ENCODE measurements around the gene TAS1R2. TPM values are rescaled to one million over a fixed set of nuclear protein-coding genes. Genes with fewer than 3 reads are reported as not detected.

The TAS1R2 gene
- total and polyA plus RNA-seq, 2 of the 8 experiments (the other 6 are each of a cell fraction or from before 2014, with no cell fraction given), result not detected

DNA sequence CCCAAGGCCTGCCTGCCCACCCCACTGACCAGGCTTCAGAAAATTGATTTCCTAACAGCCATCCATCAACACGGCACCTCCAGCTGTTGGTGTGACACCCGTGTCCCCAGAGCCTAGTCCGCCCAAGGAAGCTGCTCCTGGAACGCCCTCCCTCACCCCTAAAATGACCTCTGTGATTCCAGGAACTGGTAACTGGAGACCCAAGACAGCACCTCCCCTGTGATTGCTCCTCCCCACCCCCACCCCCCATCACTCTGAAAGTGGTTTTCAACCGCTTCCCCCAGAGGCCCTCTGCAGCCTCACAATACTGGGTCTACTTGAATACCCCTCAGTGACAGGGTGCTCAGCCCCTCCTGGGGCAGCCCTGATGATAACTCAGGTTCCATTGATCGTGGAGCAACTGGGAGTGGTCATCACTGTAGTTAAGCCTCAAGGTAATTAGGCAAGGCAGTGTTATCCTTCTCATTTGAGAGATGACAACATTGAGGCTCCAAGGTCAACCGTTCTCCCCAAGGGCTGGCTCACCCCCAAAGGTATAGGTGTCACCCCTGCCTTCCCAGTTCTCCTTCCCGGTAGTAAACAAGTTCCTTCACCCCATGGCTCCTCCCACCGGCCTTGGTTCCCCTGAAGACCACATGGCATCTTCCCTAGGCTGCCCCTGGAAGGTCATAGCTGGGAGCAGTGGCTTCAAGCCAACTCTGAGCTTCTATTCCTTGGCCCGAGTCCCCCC is 52.0 kb downstream of the TAS1R2 start:
- ChIA-PET CTCF (ENCODE audit: partially characterized antibody) (interaction anchor here (0.8 to 1.5 kb wide), 7 partner anchors 10 to 591 kb away, joined by 3 to 7 read pairs (median 3); no protein-coding TSS in a partner anchor), POLR2A (ENCODE audit: partially characterized antibody) (no interaction called here)
- no peak overlapping the region for H3K18ac ChIP-seq (ENCODE audit: extremely low read depth, low read length)
- no peak overlapping the region for H2BK5ac ChIP-seq (ENCODE audit: low read depth, low read length)
- no peak overlapping the region for H3K4me3 ChIP-seq (ENCODE audit: extremely low read depth in 1 of 4, insufficient read depth in 2 of 4, low read depth in 3 of 4, low read length in 4 of 4)
- no peak for FAIRE-seq
- H4K8ac ChIP-seq (ENCODE audit: extremely low read depth, insufficient read depth, low read length), result no peak overlapping the region; the same call in 1 of the 2 replicates
- H3K14ac ChIP-seq (ENCODE audit: insufficient read length), result no peak overlapping the region
- no peak overlapping the region for H3K27ac ChIP-seq (ENCODE audit: low read depth, low read length)
- H3K23me2 ChIP-seq (ENCODE audit: low read depth, low read length), result peaks cover under 1% of the 10 kb centered on the region; the same call in 1 of the 2 replicates
- no peak overlapping the region for H4K91ac ChIP-seq (replicated peaks; ENCODE audit: insufficient read length, low read length)
- H2BK20ac ChIP-seq (ENCODE audit: low read length), result no peak overlapping the region
- H3K79me2 ChIP-seq (ENCODE audit: control insufficient read depth in 1 of 2, insufficient read depth in 2 of 2, low read length in 2 of 2), result no peaks in the 10 kb centered on the region
- WGBS, 2 experiments (ENCODE audit: extremely low coverage in 1 of 2, insufficient coverage in 1 of 2, insufficient read length in 1 of 2, insufficient replicate concordance in 2 of 2, low coverage in 1 of 2, low lambda C conversion rate in 2 of 2, missing lambda C conversion rate in 1 of 2), result 85% methylated on average over 10 of the region's 10 CpGs; no CpG with 5 or more reads in 1 of the 2 experiments
- H3K36me3 ChIP-seq (ENCODE audit: control insufficient read depth in 2 of 4, insufficient read depth in 4 of 4, low read length in 3 of 4), result no peaks in the 10 kb centered on the region
- peaks cover 0 to 2% of the 10 kb centered on the region in 2 experiments for H4K20me1 ChIP-seq (replicated peaks in 1 of 2; ENCODE audit: control insufficient read depth in 1 of 2, insufficient read depth in 2 of 2, low read length in 2 of 2)
- H3K4me1 ChIP-seq (replicated peaks in 1 of 4; ENCODE audit: control insufficient read depth in 3 of 4, insufficient read depth in 4 of 4, low read length in 3 of 4), result peaks cover 0 to 3% (median 1%) of the 10 kb centered on the region in 4 experiments; a peak in 2 of 7 replicates
- H2BK15ac ChIP-seq (ENCODE audit: low read length), result no peak overlapping the region
- H3K9ac ChIP-seq (replicated peaks in 1 of 4; ENCODE audit: extremely low read depth in 1 of 4, low read depth in 3 of 4, low read length in 3 of 4), result no peak overlapping the region
- H3K56ac ChIP-seq (replicated peaks; ENCODE audit: insufficient read length, low read depth, low read length), result no peak overlapping the region
- no peaks in the 10 kb centered on the region for H3K9me3 ChIP-seq (ENCODE audit: insufficient read depth in 2 of 2, low read depth in 1 of 2, low read length in 1 of 2)
- no peaks in the 10 kb centered on the region for H3K79me1 ChIP-seq (ENCODE audit: low read depth, low read length)
- no peak overlapping the region for H2BK120ac ChIP-seq (replicated peaks; ENCODE audit: low read depth, low read length)
- no peak overlapping the region for H2AK5ac ChIP-seq (ENCODE audit: low read depth, low read length)
- no peak overlapping the region for H3K4me2 ChIP-seq (ENCODE audit: insufficient read depth in 1 of 2, low read depth in 2 of 2, low read length in 2 of 2)
- H3K23ac ChIP-seq (ENCODE audit: insufficient read length), result no peak overlapping the region
- no peak overlapping the region for H4K5ac ChIP-seq (ENCODE audit: insufficient read length, low read depth, low read length)
- no peak overlapping the region for H3K4ac ChIP-seq (replicated peaks; ENCODE audit: insufficient read length, low read depth, low read length)
- no peak for DNase-seq (ENCODE audit: low read depth in 1 of 2, low spot score in 2 of 2)
- no peak overlapping the region for H2BK12ac ChIP-seq (ENCODE audit: low read depth, low read length)
- H2AFZ ChIP-seq (ENCODE audit: low read length), result no peak overlapping the region
- H3K27me3 ChIP-seq (replicated peaks in 1 of 4; ENCODE audit: control insufficient read depth in 3 of 4, extremely low read depth in 1 of 4, insufficient read depth in 3 of 4, low read length in 3 of 4), result peaks cover 0 to 4% (median under 1%) of the 10 kb centered on the region in 4 experiments; a peak in 2 of 7 replicates
- TF ChIP-seq RAD21 (IDR thresholded peaks at IDR 0.05 in 1 of 2, conservative IDR thresholded peaks at IDR 0.05 in 1 of 2; ENCODE audit: low read depth in 2 of 2, low read length in 2 of 2) (no peak), SP4 (IDR thresholded peaks at IDR 0.05; ENCODE audit: low read length) (no peak), GABPA (IDR thresholded peaks at IDR 0.05; ENCODE audit: borderline replicate concordance, insufficient read depth, low read length) (no peak), CBX8 (IDR thresholded peaks at IDR 0.05; ENCODE audit: borderline replicate concordance, low read depth, low read length) (no peak), TCF12 (IDR thresholded peaks at IDR 0.05; ENCODE audit: low read depth, low read length) (no peak), CREB1 (IDR thresholded peaks at IDR 0.05) (no peak), EGR1 (IDR thresholded peaks at IDR 0.05; ENCODE audit: borderline replicate concordance, low read depth, low read length) (no peak)
